CD14-positive monocyte (primary cell): ENCODE measurements around the gene NXT1. TPM values are rescaled to one million over a fixed set of nuclear protein-coding genes. Genes with fewer than 3 reads are reported as not detected.

ENCODE experiments used
- DNase-seq, 3 donors: peaks; one replicate each; pipeline ENCODE4 v3.0.0-alpha.2; 2011 to 2022
- H2AFZ ChIP-seq: 2 replicates; pipeline ENCODE4 v1.6.0; 2012; ENCODE audit warnings: mild to moderate bottlenecking, low read depth, low read length, inconsistent platforms; ENCODE audit not compliant: insufficient read depth, poor library complexity, severe bottlenecking
- H3K27ac ChIP-seq, 2 donors: 1 replicate in 1 of 2; 2 replicates in 1 of 2; pipeline ENCODE4 v1.5.1; 2012 to 2013; ENCODE audit warnings: low read length in 2 of 2, control low read depth in 1 of 2, inconsistent platforms in 1 of 2, low read depth in 1 of 2, mild to moderate bottlenecking in 1 of 2
- H3K27me3 ChIP-seq, 2 donors: one replicate each; pipeline versions ENCODE4 v1.6.0 to v1.6.1; 2011 to 2013; ENCODE audit warnings: low read length in 2 of 2; ENCODE audit not compliant: control insufficient read depth in 2 of 2, insufficient read depth in 2 of 2
- H3K36me3 ChIP-seq, 2 donors: replicated peaks in 1 of 2; 1 replicate in 1 of 2; 2 replicates in 1 of 2; pipeline versions ENCODE4 v1.5.1 to v1.6.1; 2012 to 2013; ENCODE audit warnings: low read length in 2 of 2, control low read depth in 1 of 2, inconsistent platforms in 1 of 2, mild to moderate bottlenecking in 1 of 2; ENCODE audit not compliant: insufficient read depth in 2 of 2, control insufficient read depth in 1 of 2
- H3K4me1 ChIP-seq, 2 donors: 1 replicate in 1 of 2; 2 replicates in 1 of 2; pipeline versions ENCODE4 v1.5.1 to v1.6.1; 2012 to 2013; ENCODE audit warnings: low read length in 2 of 2, control low read depth in 1 of 2, inconsistent platforms in 1 of 2, mild to moderate bottlenecking in 1 of 2, moderate library complexity in 1 of 2; ENCODE audit not compliant: insufficient read depth in 2 of 2, control insufficient read depth in 1 of 2
- H3K4me2 ChIP-seq: replicated peaks from 2 replicates; pipeline ENCODE3; 2012; ENCODE audit warnings: low read length, moderate library complexity, mild to moderate bottlenecking; ENCODE audit not compliant: poor library complexity, severe bottlenecking; ENCODE audit errors: extremely low read depth
- H3K4me3 ChIP-seq, 3 experiments: fragments of 200-600 bp in 1 of 3; sonication (generic) in 1 of 3; replicated peaks in 1 of 3; 1 replicate in 2 of 3; 2 replicates in 1 of 3; pipeline ENCODE4 v1.5.1; 2011 to 2013; ENCODE audit warnings: low read length in 3 of 3, mild to moderate bottlenecking in 3 of 3, control low read depth in 2 of 3, low read depth in 2 of 3, inconsistent platforms in 1 of 3, moderate library complexity in 1 of 3
- H3K79me2 ChIP-seq: 2 replicates; pipeline ENCODE4 v1.6.0; 2012; ENCODE audit warnings: mild to moderate bottlenecking, control low read depth, inconsistent platforms, low read length, moderate library complexity; ENCODE audit not compliant: insufficient read depth
- H3K9ac ChIP-seq: 2 replicates; pipeline ENCODE4 v1.6.0; 2017; ENCODE audit warnings: low read length, mild to moderate bottlenecking; ENCODE audit not compliant: insufficient read depth, poor library complexity, severe bottlenecking
- H3K9me3 ChIP-seq, 2 donors: replicated peaks in 1 of 2; 1 replicate in 1 of 2; 2 replicates in 1 of 2; pipeline versions ENCODE4 v1.5.1 to v1.6.1; 2012 to 2013; ENCODE audit warnings: low read length in 2 of 2, control low read depth in 1 of 2; ENCODE audit not compliant: control insufficient read depth in 1 of 2, insufficient read depth in 1 of 2
- H4K20me1 ChIP-seq: 2 replicates; pipeline ENCODE4 v1.6.0; 2012; ENCODE audit warnings: mild to moderate bottlenecking, low read length, control low read depth, moderate library complexity; ENCODE audit not compliant: insufficient read depth
- H3K27ac Mint-ChIP-seq, 7 donors: one replicate each; pipeline ENCODE4 v1.8.0; 2020; ENCODE audit warnings: mild to moderate bottlenecking in 7 of 7, mixed read lengths in 7 of 7, moderate library complexity in 6 of 7, inconsistent platforms in 2 of 7
- H3K27me3 Mint-ChIP-seq, 3 donors: one replicate each; pipeline ENCODE4 v1.8.0; 2021 to 2022; ENCODE audit warnings: low read depth in 3 of 3, mild to moderate bottlenecking in 3 of 3, mixed read lengths in 3 of 3, moderate library complexity in 3 of 3, inconsistent platforms in 1 of 3
- H3K36me3 Mint-ChIP-seq, 2 donors: one replicate each; pipeline ENCODE4 v1.8.0; 2020; ENCODE audit warnings: mixed read lengths in 2 of 2, inconsistent platforms in 1 of 2, mild to moderate bottlenecking in 1 of 2
- H3K4me1 Mint-ChIP-seq: one replicate; pipeline ENCODE4 v1.8.0; 2020; ENCODE audit warnings: mild to moderate bottlenecking, mixed read lengths
- H3K4me3 Mint-ChIP-seq, 2 donors: one replicate each; pipeline ENCODE4 v1.8.0; 2020; ENCODE audit warnings: mild to moderate bottlenecking in 2 of 2, mixed read lengths in 2 of 2, moderate library complexity in 1 of 2
- H3K9me3 Mint-ChIP-seq, 7 donors: one replicate each; pipeline ENCODE4 v1.8.0; 2020 to 2022; ENCODE audit warnings: mixed read lengths in 7 of 7, mild to moderate bottlenecking in 6 of 7, moderate library complexity in 6 of 7, inconsistent platforms in 2 of 7
- CTCF ChIP-seq: fragments of 200-600 bp; IDR thresholded peaks from one replicate; pipeline ENCODE4 v1.8.0; 2022; ENCODE audit warnings: antibody characterized with exemption, mild to moderate bottlenecking
- WGBS: methylation state at CpG from one replicate; pipeline ENCODE4 v1.1.5; 2013; ENCODE audit warnings: missing lambda C conversion rate; ENCODE audit not compliant: insufficient coverage; 5-methylcytosine and 5-hydroxymethylcytosine counted together
- intact Hi-C, 2 donors: fragments of 100-400 bp; cut with micrococcal nuclease; formaldehyde crosslinking; loops; one replicate each; pipeline versions ENCODE4 v1.15.0 to v1.15.1; 2023
- polyA plus RNA-seq, 3 donors: library from polyadenylated mRNA; depleted of rRNA in 1 of 3; unstranded in 2 of 3; stranded (reverse) in 1 of 3; fragments of 300-500 nt in 2 of 3; fragments of >200 nt in 1 of 3; fragmentation: Illumina TruSeq in 2 of 3; gene quantifications; 1 replicate in 2 of 3; 2 replicates in 1 of 3; pipeline ENCODE4 v1.2.3, GENCODE V29; 2012 to 2021

Gene NXT1
- polyA plus RNA-seq, 3 donors = 37.8 to 140 (median 39.4) TPM

GRCh38 chr20:23374441-23374840, 23.9 kb downstream of the NXT1 start:
- no peak overlapping the region for H3K4me3 ChIP-seq
- Mint-ChIP-seq H3K4me3 (no peak overlapping the region), H3K36me3 (peaks cover 82 to 87% of the 10 kb centered on the region in 2 donors), H3K27ac (no peak overlapping the region), H3K27me3 (no peaks in the 10 kb centered on the region), H3K9me3 (peaks cover 0 to 3% (median 0%) of the 10 kb centered on the region in 7 donors), H3K4me1 (peaks cover 16% of the 10 kb centered on the region)
- H4K20me1 ChIP-seq = peaks cover 12% of the 10 kb centered on the region
- intact Hi-C loops = no loop called here
- peaks cover 7% of the 10 kb centered on the region for H3K79me2 ChIP-seq
- no peaks in the 10 kb centered on the region for H3K27me3 ChIP-seq
- no peak overlapping the region for H3K9ac ChIP-seq
- H3K36me3 ChIP-seq = peaks cover 71 to 90% of the 10 kb centered on the region in 2 donors
- peaks cover 12 to 17% of the 10 kb centered on the region in 2 donors for H3K4me1 ChIP-seq
- H3K4me2 ChIP-seq = no peak overlapping the region
- H2AFZ ChIP-seq = no peak overlapping the region
- 78% methylated on average over 4 of the region's 5 CpGs for WGBS
- TF ChIP-seq CTCF = no peak
- H3K27ac ChIP-seq = no peak overlapping the region
- DNase-seq = no peak
- no peaks in the 10 kb centered on the region for H3K9me3 ChIP-seq

DNA sequence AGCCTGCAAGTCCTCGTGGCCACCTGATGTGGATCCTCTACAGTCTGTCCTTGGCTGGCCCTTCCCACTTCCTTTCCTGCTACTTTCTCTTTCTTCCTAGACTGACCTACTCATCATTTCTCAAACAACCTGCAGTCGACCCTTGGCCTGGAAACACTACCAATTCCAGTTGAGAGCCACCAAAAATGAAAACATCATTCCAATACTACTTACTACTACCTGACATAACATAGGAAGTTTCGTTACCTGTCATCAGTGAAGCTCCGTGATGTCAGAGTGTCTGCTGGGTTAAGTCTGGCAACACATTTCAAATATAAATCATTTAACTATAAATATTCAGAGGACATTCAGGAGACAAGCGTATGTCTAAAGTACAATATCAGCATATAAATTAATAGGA, 25.2 kb downstream of the NXT1 start:
- H3K9me3 ChIP-seq = no peaks in the 10 kb centered on the region
- Mint-ChIP-seq H3K27me3 (no peaks in the 10 kb centered on the region), H3K9me3 (peaks cover 0 to 3% (median 0%) of the 10 kb centered on the region in 7 donors), H3K27ac (peak overlapping the region in 1 of 7 donors; percentile 11), H3K4me3 (no peak overlapping the region), H3K4me1 (peaks cover 14% of the 10 kb centered on the region), H3K36me3 (peaks cover 81 to 86% of the 10 kb centered on the region in 2 donors)
- no peak overlapping the region for H3K4me2 ChIP-seq
- H3K27ac ChIP-seq = no peak overlapping the region
- H3K9ac ChIP-seq = no peak overlapping the region
- H3K79me2 ChIP-seq = no peaks in the 10 kb centered on the region
- intact Hi-C loops = loop anchor here in 1 of 2 donors (5.0 kb wide), 1 partner anchor 41 kb away; no protein-coding TSS in a partner anchor
- H3K4me3 ChIP-seq = no peak overlapping the region
- DNase-seq = no peak
- H2AFZ ChIP-seq = no peak overlapping the region
- peaks cover 66 to 90% of the 10 kb centered on the region in 2 donors for H3K36me3 ChIP-seq
- peaks cover 3% of the 10 kb centered on the region for H4K20me1 ChIP-seq
- no peaks in the 10 kb centered on the region for H3K27me3 ChIP-seq
- no peak for TF ChIP-seq CTCF
- H3K4me1 ChIP-seq = peaks cover 11 to 14% of the 10 kb centered on the region in 2 donors
- whole genome bisulfite sequencing = 83% methylated on average over 1 of the region's 5 CpGs
